ENCODE measurements around the gene TFRC.
A peak's percentile ranks its signal among the peaks of the same experiment; 100 is the strongest.

DNA sequence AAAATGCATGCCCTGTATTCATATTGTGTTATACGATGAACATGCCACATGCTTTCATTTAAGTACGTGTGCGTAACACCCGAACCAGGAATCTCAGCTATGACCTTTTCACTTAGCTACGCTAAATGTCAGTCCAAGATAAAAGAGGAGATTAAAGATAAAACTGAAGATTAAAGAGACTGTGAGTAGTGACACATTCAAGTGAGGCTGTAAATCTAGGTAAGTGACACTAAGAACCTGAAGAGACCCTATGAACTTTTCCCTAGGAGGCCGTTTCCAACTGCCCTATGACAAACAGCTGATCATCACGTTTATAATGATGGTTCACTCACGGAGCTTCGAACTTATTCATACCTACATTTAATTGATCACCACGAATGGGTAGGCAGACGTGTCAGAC is 32.2 kb downstream of the TFRC start:
- TF ChIP-seq SP1 (IDR thresholded peaks at IDR 0.05; ENCODE audit: low read depth), result no peak
- TF ChIP-seq POLR2A (IDR thresholded peaks at IDR 0.05; ENCODE audit: borderline replicate concordance, extremely low read depth, insufficient read depth, insufficient read length), result no peak
- TF ChIP-seq POLR2AphosphoS5 (IDR thresholded peaks at IDR 0.05; ENCODE audit: low read depth, low read length), result 0 out of 2 replicates have a peak, but pooled peaks have one; percentile 3
- no peak for TF ChIP-seq RAD21 (IDR thresholded peaks at IDR 0.05; ENCODE audit: low read depth)
- TF ChIP-seq, protein P1, sequence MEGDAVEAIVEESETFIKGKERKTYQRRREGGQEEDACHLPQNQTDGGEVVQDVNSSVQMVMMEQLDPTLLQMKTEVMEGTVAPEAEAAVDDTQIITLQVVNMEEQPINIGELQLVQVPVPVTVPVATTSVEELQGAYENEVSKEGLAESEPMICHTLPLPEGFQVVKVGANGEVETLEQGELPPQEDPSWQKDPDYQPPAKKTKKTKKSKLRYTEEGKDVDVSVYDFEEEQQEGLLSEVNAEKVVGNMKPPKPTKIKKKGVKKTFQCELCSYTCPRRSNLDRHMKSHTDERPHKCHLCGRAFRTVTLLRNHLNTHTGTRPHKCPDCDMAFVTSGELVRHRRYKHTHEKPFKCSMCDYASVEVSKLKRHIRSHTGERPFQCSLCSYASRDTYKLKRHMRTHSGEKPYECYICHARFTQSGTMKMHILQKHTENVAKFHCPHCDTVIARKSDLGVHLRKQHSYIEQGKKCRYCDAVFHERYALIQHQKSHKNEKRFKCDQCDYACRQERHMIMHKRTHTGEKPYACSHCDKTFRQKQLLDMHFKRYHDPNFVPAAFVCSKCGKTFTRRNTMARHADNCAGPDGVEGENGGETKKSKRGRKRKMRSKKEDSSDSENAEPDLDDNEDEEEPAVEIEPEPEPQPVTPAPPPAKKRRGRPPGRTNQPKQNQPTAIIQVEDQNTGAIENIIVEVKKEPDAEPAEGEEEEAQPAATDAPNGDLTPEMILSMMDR (IDR thresholded peaks at IDR 0.05 in 2 of 3, conservative IDR thresholded peaks at IDR 0.05 in 1 of 3; ENCODE audit: borderline replicate concordance in 1 of 3, insufficient read depth in 1 of 3, low read depth in 2 of 3, low read length in 2 of 3), result no peak
- no peak for TF ChIP-seq JUND (IDR thresholded peaks at IDR 0.05)
- TF ChIP-seq EZH2phosphoT487 (IDR thresholded peaks at IDR 0.05; ENCODE audit: borderline replicate concordance), result no peak
- no peak for TF ChIP-seq EGR1 (IDR thresholded peaks at IDR 0.05; ENCODE audit: low read depth)
- TF ChIP-seq ELF1 (IDR thresholded peaks at IDR 0.05; ENCODE audit: borderline replicate concordance, low read depth), result no peak
- no peak for TF ChIP-seq MAX (IDR thresholded peaks at IDR 0.05)
- TF ChIP-seq TCF7L2 (IDR thresholded peaks at IDR 0.05; ENCODE audit: borderline replicate concordance, extremely low read depth, insufficient read depth, insufficient read length), result no peak
- TF ChIP-seq REST (IDR thresholded peaks at IDR 0.05; ENCODE audit: low read depth), result no peak
